GM18909 (cell line): ENCODE measurements around the gene GRK6.
A peak's percentile ranks its signal among the peaks of the same experiment; 100 is the strongest.

ENCODE experiments used
- ATAC-seq: cut with Tn5 transposase; IDR thresholded peaks from one replicate; pipeline ENCODE4 v1.9.1; 2021; ENCODE audit warnings: mild to moderate bottlenecking; ENCODE audit not compliant: unreplicated experiment, poor library complexity

The GRK6 gene

DNA sequence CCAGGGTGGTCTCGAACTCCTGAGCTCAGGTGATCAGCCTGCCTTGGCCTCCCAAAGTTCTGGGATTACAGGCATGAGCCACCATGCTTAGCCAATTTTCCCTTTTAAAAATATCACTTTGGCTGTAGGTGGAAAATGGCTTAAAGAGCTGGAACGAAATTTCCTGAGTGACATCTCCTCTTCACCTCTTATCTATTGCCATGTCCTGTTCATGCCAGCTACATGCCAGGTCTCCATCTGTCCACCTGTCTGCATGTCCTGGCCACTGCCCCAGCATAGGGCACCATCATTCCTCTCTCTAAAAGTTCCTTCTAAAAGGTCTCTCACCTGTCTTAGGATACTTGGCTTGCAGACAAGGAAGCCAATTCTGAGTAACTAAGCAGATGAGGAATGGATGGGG lies 2.8 kb upstream of the GRK6 start:
- ATAC-seq, result no peak

DNA sequence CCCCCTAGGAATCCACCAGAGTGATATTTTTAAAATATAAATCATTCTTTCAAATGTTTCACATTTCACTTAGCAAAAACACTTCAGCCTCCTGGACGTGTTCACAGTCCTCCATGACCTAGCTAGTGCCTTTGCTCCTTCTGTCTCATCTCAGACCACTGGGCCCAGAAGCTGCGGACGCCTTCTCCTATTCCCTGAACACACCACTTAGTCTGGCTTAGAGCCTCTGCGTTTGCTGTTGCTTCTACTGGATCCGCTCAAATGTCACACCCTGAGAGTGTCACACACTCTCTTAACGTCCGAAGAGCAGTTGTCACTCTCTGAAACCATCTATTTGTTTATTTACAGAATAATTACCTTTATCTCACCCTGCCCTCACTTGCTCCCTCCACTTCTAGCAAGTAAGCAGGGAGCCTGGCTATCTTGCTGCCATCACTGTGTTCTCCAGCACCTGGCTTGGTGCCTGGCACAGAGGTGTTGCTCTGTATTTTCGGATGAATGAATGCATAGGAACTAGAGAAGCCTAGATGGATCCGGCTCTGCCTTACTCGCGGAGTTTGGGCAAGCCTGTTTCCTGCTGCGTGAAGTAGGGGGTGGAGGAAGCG lies 1.2 kb upstream of the GRK6 start:
- no peak for ATAC-seq

DNA sequence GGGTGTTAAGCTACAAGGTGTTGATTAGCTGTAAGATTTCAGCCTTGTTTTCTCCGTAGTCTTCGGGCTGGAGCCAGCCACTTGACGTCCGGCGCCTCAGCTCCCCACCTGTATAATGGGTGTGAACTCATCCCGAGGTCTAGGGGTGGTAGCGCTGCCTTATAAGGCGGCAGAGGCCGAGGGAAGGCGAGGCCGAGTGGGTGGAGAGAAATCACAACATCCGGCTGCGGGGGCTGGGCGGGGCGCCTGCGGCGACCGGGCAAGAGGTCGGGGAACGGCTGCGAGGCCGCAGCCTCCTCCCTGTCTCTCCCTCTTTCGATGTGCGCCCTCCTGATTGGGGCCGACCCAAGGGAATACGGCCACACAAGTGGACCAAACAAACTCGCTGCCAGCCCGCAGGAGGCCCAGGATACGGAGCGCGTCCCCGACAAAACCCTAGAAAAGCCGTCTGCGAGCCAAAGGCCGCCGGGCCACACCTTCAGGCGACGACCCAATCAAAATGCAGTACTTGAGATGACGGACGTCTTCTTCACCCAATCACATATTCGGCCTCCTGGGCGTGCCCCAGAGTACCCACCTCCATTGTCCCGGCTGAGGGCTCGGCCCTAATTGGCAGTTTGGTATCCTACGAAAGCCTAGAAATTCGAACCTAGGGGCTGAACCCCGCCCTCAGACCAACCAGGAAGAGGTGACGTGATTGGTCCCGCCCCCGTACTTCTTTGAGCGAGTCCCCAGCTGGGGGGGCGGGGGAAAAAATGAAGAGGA lies 493 bp upstream of the GRK6 start:
- ATAC-seq, result peak; percentile 79

DNA sequence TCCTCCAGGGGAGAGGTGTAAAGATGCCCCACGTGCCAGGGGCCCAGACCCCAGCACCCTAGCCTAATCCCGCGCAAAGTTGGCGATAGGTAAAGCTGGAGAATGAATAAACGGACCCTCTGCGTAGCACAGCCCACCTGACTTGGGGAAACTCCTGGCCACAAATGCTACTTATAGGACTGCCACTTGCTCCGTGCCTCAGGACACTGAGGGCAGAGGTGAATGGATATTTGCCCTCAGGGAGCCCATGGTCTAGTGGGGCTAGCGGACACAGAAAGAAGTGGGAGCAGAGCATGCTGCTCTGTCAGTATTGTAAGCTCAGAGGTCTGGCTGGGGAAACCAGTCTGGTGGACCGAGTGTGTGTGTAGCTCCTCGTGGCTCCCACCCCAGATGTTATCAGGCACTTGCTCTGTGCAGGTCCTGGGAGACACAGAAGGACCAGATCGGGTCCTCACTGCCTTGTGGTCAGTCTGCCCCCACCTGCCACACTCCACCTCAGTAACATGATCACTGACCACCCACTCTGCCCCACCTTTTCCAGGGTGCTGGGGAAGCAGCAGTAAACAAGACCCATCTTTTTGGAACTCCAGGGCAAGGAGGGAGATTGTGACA lies 841 bp downstream of the GRK6 start:
- ATAC-seq, result no peak

DNA sequence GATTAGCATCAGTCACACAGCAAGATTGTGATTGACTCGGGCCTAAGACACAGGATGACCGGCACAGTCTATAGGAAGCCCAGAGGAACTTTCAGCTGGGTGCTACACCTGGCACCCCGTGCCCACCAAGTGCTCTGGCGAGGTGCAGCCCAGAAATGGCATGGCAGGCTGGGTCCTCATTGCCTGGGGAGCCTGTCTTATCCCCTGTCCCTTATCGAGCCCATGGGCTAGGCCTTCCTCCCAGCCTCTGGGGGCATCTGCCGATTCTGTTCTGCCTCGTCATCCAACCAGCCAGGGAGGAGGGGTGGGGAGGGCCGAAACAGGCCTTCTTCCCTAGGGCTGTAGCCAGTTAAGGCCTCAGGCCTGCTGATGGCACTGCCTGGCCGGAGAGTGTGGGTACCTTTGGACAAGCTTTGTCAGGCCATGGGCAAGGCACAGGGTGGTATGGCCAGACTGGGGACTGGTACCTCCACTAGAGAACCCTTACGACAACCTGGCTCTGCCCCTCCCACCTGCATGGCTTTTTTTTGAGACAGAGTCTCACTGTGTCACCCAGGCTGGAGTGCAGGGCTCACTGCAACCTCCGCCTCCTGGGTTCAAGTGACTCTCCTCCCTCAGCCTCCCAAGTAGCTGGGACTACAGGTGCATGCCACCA lies 1.6 kb downstream of the GRK6 start:
- ATAC-seq, result no peak

DNA sequence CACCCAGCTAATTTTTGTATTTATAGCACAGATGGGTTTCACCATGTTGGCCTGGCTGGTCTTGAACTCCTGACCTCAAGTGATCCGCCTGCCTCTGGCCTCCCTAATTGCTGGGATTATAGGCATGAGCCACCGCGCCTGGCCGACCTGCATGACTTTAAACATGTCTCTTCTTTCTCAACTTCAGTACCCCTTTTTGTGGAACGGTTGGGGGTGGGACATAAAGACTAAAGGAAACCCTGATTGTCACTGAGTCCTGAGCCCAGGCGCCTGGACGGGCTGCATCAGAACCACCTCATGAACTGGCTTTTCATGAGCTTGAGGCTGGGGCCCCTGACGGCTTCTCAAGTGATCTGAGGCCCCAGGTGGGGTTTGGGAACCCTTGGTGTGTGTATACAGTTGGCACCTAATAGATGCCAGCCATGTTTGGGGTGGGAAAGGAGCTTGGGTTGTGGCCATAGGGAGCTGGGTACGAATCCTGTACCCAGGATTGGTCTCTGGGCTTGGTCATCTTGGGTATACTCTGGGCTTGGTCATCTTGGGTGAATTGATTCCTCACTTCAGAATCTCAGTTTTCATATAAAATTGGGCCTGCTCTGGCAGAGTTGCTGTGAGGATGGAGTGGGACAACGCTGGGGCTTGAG lies 2.2 kb downstream of the GRK6 start:
- no peak for ATAC-seq

DNA sequence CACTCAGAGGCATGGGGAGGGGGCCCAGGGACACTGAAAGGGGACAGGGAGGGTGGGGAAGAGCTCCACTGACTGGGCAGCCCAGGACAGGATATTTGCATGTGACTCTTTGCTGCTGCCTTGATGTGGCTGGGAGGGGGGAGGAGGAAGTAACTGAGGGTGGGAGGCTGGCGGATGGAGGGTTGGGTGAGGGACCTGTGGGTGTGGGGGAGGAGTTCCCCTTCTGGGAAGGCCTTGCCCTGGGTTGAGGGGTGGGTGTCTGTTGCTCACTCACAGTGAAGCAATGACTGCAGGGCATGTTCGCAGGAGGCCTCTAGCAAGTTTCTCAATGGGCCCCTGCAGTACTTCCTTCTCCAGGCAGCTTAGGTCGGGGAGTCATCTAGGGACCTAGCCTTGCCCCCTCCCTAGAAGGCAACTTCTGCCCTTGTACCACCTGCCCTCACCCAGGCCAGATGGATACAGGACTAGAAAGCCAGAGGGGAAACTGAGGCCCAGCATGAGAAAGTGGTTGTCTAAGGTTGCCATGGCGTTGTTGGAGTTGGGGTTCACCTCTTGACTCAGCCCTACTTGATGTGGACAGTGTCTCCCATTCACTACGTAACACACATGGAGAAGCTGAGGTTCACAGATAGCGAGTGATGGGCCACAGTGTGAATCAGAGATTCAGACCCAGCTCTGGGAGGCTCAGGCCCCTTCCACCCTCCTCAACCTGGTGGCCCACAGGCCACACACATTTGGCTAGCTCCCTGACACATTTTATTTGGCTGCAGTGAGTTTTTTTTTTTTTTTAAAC lies 3.0 kb downstream of the GRK6 start:
- no peak for ATAC-seq

DNA sequence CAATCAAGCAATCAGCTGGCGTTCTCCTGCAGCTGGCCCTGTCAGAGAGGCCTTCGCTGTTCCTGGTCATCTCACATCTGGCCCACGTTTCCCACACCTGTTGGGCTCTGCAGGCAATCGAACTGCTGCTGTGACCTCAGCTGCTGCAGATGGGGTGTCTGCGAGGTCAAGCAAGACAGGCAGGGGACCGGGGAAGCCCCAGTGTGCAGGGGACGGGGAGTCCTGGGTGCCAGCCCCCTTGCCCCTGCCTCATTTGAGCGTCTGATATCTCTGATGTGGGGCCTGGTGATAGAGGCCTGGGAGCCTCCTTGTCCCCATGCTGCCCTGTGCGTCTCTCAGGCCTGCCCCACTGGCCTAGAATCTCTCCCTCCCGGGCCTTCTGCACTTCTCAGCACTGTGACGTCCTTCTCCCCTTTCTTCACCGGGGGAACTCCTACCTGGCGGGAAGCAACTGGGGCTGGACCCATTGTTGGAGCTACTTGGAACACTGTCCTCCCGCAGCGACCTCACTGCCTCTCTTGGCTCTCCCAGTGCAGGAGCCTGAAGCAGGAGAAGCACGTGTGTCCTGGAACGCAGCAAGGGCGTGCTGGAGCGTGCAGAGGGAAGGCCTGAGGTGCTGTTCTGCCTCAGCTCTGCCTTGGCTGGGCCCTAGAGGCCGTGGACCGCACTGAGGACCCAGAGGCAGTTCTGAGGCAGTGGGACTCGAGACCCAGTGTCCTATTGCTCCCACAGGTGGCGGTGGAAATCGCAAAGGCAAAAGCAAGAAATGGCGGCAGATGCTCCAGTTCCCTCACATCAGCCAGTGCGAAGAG lies 3.9 kb downstream of the GRK6 start:
- ATAC-seq, result no peak

DNA sequence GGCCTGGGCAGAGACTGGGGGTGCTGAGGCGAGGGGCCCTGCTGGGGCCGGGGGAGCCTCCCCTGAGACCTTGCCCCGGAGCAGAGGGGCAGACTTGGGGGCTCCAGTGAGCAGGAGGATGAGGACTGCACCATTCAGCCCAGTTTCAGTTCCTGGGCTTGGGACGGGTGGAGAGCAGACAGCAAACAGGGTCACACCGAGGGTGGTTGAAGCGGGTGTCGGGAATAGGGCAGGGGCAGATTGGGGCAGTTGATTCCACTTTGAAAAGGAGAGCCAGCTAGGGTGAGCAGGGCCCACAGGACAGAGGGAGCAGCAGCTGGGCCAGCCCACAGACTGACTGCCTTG lies 4.5 kb downstream of the GRK6 start:
- no peak for ATAC-seq

DNA sequence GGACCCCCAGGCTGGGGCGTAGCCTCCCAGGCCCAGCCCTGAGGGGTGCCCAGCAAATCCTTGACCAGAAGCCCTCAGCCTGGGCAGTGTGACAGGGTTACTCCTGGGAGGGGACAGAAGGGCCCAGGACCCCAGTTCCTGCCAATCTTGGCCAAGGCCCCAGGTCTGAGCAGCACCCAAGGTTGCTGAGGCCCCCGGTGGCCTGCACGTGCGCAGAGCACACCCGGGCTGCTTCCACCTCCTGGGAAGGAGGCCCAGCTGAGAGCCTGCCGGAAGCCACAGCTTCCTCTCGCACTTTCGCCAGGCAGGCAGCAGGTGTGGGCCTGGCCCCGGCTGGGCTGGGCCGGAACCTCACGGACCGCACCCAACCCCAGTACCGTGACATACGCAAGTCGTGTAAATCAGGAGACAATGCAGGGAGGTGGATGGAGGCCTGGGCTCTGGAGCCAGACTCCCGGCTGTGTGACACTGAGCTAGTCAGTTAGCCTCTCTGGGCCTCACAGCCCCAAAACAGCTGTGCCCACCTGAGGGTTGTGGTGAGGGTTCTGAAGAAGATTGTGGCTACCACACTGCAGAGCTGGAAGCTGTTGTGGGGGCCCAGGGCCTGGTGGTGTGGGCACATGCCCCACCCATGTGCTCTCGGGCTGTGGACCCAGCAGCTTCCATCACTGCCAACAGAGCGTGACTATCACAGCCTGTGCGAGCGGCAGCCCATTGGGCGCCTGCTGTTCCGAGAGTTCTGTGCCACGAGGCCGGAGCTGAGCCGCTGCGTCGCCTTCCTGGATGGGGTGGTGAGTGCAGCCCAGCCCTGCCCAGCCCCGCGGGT lies 5.1 kb downstream of the GRK6 start:
- ATAC-seq, result peak; percentile 45

DNA sequence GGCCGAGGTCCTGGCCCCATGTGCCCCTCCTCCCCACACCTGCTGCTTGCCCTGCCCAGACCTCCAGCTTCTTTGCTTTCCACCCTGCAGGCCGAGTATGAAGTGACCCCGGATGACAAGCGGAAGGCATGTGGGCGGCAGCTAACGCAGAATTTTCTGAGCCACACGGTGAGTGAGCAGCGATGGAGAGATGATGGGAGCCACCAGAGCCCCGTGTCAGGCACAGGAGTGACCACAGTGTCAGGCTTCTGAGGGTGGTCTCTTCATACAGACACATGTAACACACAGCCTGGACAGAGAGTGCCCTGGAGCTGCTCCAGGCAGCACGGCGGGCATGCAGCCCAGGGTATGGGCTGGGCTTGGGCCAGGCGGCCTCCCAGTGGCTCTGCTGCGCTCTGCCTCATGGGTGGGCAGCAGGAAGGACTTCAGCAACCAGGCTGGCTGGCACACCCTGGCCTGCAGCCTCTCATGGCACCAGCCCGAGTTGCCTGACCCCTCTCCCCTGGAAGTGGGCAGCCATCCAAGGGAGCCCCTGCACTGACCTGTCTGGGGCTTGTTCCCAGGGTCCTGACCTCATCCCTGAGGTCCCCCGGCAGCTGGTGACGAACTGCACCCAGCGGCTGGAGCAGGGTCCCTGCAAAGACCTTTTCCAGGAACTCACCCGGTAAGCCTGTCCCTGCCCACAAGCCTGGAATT lies 5.8 kb downstream of the GRK6 start:
- no peak for ATAC-seq

DNA sequence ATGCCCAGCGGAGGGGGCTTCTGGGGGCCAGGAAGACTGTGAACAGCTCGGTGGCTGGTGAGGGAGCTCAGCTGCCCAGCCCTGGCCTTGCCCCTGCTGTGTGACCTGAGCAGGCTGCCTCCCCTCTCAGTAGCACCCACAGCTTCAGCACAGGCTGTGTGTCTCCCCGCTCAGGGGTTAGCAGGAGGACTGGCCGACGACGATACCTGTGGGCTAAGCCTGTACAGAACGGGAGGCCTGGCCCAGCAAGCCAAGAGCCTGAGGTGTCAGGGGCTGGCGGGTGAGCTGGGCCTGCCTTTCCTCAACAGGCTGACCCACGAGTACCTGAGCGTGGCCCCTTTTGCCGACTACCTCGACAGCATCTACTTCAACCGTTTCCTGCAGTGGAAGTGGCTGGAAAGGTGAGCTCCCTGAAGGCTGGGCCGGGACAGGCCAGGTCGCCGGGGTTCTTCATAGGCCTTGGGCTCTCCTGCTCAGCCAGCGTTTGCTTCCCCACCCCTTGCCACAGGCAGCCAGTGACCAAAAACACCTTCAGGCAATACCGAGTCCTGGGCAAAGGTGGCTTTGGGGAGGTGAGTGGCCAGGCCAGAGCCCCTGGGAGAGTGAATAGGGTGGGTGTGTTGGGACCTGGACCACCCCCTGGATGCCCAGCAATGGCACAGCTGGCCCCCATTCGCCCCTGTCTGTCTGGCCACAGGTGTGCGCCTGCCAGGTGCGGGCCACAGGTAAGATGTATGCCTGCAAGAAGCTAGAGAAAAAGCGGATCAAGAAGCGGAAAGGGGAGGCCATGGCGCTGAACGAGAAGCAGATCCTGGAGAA lies 6.6 kb downstream of the GRK6 start:
- ATAC-seq, result no peak

DNA sequence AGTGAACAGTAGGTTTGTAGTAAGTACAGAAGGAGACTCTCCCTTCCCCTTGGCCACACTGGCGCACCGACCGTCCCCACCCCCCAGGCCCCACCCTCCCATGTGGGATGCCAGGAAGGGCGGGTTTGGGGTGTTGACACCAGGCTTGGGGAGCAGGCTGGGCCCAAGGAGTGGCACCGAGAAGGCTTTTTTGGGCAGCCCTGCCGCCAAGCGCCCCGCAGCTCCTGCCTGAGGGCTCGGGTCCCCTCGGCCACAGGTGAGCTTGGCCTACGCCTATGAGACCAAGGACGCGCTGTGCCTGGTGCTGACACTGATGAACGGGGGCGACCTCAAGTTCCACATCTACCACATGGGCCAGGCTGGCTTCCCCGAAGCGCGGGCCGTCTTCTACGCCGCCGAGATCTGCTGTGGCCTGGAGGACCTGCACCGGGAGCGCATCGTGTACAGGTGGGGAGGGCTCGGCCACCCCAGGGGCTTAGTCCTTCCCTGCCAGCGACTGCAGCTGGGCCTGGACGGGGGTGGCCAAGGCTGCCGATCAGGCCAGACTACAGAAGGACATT lies 7.3 kb downstream of the GRK6 start:
- ATAC-seq, result no peak

DNA sequence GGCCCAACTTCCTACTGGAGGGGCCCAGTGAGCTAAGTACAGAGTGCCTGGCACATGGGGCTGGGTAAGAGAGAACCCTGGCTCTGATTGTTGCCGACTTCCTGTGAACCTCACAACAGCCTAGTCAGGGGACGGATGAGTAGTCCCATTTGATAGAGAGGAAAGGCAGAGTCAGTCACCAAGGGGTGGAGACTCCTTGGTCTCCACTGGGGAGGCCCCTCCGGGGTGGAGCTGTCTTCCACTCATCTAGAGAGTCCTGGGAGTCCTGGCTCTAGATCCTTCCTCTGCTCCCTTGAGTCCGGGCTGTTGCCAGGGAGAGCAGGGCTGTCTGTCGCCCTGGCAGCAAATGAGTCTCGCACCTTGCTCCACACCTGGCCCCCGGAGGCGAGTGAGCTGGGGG lies 8.0 kb downstream of the GRK6 start:
- no peak for ATAC-seq

DNA sequence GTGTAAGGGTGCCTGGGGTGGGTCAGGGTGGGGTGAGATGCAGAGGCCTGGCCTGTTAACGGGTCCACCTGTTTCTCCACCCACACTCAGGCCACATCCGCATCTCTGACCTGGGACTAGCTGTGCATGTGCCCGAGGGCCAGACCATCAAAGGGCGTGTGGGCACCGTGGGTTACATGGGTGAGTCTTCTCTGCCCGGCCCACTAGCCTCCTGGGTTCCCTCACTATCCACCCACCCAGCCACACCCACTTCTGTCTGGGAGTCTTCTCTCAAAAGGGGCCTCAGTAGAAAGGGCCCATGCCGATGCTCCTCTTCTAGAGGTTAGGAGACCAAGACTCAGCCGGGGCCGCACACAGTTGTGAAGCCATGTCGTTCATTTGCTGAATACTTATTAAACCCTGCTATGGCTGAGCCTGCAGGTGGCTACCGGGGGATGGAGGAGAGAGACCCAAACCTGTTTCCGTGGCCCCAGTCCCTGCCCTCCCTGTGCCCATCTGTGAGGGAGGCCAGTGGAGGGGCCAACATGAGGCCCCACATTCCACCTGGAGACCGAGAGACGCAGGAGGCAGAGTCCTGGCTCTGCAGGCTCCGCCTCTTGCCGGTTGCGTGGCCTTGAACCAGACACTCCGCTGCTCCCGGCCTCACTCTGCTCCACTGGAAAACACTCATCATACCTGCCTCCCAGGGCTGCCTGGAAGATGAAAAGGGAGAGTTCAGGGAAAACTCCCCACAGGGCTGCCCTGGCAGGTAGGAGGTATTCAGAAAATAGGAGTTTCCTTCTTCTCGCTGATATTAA lies 8.7 kb downstream of the GRK6 start:
- ATAC-seq, result no peak
